Stimulated activated CD4-positive, alpha-beta T cell treated with anti-CD3 and anti-CD28 coated beads, Interleukin-1b, Interleukin-23, amount 100 ng/mL, for 4 hours (primary cell): Measurements from ENCODE around the gene PLRG1.

Experiments
- DNase-seq, 2 donors: peaks; one replicate each; pipeline ENCODE4 v3.0.0-alpha.2; 2020; ENCODE audit warnings: low read depth in 2 of 2

Gene PLRG1

DNA sequence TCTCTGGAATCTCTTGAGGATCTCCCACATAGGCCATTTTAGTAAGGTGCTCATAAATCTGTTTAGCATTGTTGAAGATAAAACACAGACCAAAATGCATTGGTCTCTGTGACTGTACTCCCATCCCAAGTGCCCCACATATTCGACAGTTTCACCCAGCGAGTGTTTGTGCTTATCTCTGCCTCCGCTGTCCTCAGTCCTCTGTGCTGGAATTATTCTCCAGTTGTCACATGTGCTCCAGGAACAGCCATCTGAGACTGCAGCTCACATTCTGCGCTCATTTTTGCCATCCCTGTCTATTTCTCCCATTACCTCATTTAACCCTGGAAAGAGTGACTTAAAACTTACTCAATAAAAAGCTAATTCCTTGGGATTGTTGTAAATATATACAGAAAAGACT is 31.0 kb downstream of the PLRG1 start:
- no peak for DNase-seq

DNA sequence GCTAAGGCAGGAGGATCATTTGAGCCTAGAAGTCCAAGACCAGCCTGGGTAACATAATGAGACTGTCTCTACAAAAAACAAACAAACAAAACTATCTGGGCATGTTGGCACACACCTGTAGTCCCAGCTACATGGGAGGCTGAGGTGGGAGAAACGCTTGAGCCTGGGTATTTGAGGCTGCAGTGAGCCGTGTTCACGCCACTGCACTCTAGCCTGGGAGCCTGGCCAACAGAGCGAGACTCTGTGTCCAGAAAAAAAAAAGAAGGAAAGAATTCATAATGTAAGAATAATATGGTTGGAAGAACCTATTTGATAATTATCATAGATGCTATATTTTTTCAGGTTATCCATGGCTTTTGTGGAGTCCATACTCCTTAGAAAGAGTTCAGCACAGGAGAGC is 32.6 kb downstream of the PLRG1 start:
- DNase-seq = no peak

DNA sequence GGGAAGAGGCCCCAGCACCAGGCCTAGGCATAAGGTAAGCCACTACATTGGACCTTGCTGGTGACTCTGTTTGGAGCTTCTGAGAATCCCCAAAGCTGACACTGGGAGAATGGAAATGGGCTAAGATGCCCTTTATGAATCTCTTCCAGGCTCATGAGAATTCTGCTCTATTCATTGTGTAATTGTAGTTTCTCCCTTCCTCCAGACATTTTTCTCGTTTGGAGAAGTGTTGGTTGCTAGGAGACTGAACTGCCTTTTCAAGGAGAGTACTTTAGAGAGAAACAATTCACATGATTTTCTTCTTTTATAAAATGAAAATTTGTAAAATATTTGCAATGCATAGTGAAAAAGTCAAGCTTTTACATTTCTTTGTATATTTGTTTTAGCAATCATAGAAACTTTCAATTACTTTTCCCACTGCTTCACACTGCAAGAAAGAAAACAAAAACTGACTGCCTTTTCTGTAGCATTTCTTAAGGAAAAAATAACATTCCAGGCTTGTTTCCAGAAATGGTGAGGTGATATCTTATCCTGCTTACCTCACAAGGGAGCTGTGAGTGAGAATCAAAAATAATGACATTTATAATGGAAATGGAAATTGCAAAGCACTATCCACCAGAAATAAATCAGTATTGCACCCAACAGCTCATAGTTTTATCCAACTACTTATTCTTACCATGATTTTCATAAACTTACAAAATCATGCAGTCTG is 33.7 kb downstream of the PLRG1 start:
- DNase-seq = no peak

DNA sequence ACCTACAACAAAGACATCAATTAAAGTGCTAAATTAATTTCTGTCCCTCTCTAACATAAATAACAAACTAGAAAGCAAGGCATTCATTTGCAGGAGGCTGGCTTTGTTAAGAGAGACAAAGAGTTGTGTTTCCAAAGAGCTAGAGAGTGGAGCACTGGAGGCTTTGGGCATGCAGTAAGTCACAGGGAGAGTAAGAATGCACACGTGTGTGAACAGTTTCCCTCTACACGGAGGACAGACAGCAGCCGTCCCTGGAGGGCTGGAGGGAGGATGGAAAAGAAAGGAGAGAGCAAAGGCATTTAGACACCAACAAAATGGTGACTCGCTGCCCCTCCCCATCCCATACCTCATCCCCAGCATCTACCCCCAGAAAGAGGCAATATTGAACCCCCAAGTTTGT is 38.2 kb downstream of the PLRG1 start:
- DNase-seq = no peak

DNA sequence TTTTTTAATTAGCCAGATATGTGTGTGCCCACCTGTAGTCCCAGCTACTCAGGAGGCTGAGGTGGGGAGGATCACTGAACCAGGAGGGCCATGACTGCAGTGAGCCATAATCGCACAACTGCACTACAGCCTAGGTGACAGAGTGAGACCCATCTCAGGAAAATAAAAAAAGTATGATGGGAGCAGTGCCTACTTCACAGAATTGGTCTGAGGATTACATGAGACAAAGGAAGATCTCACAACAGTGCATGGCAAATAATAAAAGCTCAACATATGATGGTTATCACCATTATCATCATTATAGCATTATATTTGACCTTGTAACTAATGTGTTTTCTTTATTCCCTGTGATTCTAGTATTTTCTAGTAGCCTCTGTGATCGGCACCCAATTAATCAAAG is 38.7 kb downstream of the PLRG1 start:
- no peak for DNase-seq

DNA sequence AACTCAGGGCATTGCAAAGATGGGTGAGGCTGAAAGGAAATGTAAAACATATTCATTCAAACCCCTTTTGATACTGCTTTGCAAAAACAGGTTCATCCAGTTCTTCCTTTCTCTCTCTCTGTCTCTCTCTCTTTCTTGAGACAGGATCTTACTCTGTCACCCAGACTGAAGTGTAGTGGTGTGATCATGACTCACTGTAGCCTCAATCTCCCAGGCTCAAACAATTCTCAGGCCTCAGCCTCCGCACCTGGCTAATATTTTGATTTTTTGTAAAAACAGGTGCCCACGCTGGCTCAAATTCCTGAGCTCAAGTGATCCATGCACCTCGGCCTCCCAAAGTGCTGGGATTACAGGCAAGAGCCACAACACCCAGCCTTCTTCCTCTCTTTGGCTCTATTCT is 43.0 kb downstream of the PLRG1 start:
- no peak for DNase-seq

DNA sequence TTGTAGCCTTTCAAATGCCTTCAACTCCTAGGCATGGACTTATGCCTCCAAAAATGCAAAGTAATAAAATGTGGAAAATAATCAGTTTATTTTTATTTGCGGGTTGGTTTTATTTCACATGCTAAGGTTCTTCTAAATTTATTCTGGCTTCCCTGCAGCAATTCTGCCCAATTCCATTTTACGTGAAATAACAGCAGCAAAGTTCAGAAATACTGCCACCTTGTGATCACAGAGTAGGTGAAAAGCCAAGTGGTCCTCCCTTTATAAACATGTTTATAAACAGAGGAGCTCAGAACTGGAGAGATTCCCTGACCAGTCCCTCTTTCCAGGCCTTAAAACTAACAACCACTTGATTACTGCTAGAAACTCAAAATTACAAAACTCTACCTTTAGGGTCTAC is 43.9 kb downstream of the PLRG1 start:
- no peak for DNase-seq

DNA sequence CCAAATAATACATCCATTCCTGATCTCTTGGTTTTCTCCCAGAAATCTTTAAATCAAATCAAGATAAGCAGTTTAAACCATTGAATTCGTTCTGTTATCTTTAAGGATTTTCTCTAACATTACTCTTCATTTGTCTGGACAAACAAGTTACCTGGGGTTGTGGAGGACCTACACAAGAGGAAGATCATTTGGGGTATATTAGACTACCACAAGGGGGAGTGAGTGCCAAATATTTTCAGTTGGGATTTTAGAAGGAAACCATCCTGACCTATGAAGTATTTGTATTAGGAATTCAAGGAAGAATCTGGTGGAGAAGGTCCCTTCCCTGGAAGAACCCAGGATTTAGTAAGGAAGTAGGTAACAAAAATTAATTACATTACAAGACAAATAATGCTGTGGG is 46.6 kb downstream of the PLRG1 start:
- DNase-seq = no peak

DNA sequence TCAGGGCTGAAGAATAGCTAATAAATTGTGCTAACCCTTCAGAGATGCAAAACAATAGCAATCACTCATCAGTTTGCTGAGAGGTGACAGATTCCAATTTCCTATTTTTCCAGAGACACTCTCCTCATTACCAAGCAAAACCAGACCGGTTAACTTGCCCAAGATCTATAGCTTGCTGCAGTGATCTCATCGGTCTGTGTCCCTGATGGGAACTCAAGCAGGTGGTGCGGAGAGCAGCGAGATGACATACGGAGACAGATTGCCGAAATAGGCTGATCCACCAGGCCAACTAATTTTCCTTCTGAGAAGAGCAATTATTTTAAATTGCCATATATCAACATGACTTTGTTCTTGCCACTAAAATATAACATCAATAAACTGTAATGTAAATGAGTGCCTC is 48.1 kb downstream of the PLRG1 start:
- DNase-seq = no peak

DNA sequence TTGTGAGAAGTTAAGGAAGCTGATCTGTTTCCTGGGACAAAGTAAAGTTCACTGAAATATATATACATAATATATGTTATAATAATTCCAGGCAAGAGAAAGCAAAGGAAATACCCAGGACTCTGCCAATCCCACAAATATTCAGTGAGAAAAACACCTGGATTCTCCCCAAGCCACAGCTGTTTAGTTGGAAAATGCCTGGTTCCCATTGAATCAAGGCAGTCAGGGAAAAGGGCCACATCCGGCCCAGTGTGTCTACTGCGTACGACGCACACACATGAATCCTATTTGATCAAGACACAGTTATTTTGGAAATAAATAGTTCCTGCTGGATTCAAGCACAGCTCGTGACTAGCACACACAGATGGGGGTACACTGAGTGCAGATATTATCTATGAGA is 52.3 kb downstream of the PLRG1 start:
- DNase-seq = no peak

DNA sequence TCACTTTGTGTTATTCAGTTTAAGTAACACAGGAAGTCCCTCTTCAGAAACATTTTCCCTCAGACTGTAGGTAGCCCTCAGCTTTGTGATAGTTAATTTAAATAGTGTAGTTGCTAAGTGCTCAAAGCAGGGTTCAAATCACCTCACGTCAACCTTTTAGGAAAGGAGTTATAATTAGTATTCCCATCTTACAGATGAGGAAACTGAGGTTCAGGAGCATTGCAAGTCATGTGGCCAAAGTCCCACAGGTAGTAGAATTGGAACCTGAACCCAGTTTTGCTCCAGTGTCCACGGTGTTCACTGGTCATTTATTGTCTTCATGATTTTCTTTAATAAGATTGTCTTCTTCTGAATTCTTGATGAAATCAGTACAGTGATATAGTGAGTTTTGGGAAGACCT is 54.3 kb downstream of the PLRG1 start:
- DNase-seq = no peak

DNA sequence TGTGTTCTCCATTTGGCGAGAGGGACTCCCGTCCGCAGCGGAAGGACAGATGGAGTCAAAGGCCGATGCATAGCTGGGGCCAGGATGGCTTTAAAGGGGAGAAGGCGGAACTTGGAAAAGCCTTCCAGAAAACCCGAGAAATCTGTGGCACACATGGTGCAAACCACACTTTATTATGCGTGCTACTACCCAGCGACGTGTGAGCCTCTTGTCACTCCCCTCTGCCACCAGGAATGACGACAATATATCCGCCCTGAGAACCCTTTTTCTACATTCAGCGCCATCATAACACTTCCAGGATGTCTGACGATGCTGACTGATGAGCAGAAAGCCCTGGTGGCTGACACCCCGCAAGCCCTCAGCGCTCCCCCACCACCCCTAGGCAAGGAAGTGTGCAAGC is 57.9 kb downstream of the PLRG1 start:
- no peak for DNase-seq

DNA sequence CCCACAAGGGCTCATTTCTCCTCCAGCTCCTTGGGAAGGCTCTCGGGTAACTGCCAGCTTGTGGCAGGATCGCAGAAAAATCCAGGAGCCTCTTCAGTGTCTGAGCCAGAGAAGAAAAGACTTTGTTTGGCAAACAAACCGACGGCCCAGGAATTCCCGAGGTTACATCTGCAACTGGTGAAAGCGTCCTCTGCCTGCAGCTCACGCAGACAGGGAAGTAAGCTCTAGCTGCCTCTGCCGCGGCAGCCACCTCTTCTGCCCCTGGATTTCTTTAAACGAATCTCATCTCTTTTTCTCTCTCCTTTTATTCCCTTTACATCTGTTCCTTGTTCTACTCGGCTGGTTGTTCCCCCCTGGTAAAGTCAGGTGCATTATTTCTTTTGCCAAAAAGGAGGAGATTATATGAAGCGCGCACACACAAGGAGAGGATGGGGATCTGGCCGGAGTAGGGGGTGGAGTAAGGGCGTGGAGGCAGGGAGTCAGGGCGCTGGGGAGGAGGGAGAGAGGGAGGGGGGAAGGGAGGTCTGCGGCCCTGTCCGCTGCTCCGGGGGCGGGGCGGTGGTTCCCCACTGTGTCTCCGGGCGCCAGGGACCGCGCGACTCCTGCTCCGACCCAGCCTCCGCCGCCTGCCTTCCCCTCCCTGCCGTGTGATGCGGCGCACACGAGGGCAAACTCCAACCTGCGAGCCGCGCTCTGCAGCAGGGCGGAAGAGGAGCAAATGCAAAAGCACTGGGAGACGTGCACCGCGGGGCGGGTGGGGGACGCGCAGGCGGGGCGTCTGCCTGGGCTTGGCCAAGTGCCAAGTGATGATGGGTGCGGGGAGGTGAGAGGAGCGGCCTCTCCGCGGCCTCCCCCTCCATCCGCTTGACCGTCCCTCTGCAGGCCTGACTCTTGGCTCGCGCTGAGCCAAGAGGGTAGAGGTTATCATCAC is 58.6 kb downstream of the PLRG1 start, which contains the start of gene DCHS2:
DCHS2 (minus strand) TSS at position 459 of the 931 bp plus-strand sequence; CDS start at position 15, 444 bp downstream.
- DNase-seq = no peak

DNA sequence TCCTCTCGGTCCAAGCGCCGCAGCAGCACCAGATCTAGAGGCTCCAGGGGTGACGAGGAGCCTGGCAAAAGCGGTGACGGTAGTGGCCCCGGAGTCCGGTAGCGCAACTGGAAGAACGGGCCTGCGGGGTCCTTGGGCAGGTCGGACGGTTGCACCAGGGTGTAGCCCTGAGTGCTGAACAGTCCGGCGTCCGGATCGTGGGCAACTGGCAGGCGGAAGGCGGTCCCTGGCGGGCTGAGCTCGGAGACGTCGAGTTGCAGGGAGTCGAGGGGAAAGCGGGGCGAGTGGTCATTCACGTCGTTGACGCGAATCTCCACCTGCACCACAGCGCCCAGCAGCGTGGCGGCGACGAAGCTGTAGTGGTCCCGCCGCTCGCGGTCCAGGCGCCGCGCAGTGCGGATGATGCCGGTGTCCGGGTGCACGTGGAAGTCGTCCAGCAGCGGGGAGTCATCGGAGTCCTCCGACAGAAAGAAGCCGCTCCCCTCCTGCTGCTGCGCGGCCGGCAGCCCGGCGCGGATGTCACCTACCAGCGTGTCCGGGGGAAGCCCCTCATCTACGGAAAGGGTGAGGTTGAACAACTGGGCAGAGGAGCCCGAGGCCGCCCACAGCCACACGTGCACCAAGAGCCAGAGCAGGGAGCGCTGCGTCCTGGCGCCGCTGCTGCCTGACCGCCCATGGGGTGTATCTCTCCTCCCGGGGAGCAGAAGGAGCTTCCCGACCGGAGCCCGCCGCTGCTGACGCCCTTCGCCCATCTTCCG is 59.4 kb downstream of the PLRG1 start:
- DNase-seq = no peak

DNA sequence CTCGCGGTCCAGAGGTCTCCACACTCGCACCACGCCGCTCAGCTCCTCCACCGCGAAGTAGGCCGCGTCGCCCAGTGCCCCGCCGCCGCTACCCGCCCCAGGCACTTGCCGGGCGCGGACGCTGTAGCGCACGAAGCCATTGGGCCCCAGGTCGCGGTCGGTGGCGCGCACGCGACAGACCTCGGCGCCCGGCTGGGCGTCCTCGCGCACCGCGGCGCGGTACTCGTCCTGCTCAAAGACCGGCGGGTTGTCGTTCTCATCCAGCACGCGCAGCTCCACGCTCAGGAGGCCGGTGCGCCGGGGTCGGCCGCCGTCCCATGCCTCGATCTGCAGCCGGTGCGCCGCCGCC is 60.0 kb downstream of the PLRG1 start:
- DNase-seq = no peak

DNA sequence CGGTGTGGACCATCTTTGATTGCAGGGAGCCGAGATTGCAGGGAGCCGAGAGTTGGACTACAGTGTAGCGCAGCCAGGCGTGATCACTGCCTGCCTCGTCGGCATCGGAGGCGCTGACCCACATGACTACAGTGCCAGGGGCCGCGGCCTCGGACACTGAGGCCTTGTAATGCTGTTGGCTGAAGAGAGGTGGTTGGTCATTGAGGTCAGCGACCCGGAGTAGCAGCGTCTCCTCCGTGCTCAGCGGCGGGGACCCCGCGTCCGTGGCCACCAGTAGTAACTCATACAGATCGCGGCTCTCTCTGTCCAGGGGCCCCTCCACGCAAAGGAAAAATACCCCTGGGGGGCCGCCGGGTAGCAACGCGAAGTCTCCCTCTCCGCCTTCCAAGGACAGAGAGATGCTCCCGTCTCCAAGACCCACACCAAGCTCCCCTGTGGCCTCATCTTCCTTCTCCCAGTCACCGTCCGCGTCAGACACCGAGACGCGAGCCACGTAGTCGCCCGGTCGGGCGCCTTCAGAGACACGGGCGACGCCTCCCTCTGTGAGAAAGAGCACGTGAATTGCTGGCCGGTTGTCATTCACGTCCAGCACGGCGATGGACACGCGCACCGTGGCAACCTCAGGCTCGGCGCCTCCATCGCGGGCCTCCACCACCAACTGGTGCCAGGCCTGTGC is 60.5 kb downstream of the PLRG1 start:
- DNase-seq = no peak

DNA sequence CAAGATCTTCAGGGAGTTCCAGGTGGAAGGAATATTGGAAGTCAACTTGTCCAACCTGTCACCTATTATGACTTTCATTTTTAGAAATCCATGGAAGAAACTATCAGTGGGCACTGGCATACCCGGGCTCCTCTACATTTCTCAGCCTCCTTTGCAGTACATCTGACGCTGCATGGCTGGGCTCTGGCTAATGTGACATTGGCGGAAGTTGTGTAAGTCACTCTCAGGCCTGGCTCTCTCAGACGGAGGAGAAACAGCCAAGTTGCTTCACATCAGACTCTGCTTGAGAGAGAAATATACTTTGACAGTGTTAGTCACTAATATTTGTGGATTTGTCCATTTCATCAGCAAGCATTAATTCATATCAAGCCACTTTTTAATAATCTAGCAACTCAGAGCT is 63.1 kb downstream of the PLRG1 start:
- no peak for DNase-seq

DNA sequence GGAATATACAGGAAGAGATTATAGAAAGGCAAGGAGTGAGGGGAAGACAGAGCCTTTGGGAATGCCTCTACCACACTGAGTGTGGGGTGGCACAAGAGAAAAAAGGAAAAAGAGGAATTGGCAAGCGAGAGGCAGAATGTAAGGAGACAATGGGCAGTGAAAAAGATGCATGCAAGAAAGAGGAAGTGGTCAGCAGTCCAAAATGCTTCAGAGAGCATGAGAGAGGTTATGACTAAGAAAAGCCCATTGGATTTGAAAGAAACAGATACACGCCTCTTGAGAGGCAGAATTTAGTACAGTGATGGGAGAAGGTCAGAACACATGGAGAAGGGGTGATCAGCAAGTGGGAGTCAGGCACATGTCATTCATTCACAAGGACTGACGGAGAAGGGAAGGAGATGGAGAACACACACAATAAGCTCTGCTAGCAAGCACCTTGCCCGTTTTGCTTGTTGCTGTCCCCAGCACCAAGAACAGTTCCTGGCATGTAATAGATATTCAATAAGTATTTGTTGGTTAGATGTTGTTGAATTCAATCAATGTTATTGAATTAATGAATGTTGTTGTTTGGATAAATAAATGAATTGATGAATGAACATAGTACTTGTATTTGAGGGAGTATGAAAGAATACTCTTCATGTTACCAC is 65.0 kb downstream of the PLRG1 start:
- DNase-seq = no peak
